Smooth muscle cell (in vitro differentiated cells): Measurements from ENCODE around the gene PLOD3. TPM values are rescaled to one million over a fixed set of nuclear protein-coding genes. Genes with fewer than 3 reads are reported as not detected.

ENCODE experiments used
- DNase-seq: peaks from one replicate; lab custom pipeline; 2025; ENCODE audit not compliant: unreplicated experiment; lab: John Stamatoyannopoulos, UW
- H2AFZ ChIP-seq: fragments of 200-600 bp; sonication (generic); 2 replicates; pipeline ENCODE4 v1.6.0; 2016; ENCODE audit warnings: antibody characterized with exemption, low read depth, mild to moderate bottlenecking
- H3F3A ChIP-seq: fragments of 200-600 bp; sonication (generic); 2 replicates; pipeline ENCODE4 v1.6.0; 2017; ENCODE audit warnings: antibody characterized with exemption, low read depth
- H3K27ac ChIP-seq: fragments of 200-600 bp; sonication (generic); 2 replicates; pipeline ENCODE4 v1.5.1; 2016; ENCODE audit warnings: low read depth, mild to moderate bottlenecking
- H3K27me3 ChIP-seq: fragments of 200-600 bp; sonication (generic); 2 replicates; pipeline ENCODE4 v1.6.1; 2016; ENCODE audit warnings: low read depth, mild to moderate bottlenecking
- H3K36me3 ChIP-seq: fragments of 200-600 bp; sonication (generic); 2 replicates; pipeline ENCODE4 v1.5.1; 2016; ENCODE audit warnings: low read depth
- H3K4me1 ChIP-seq: fragments of 200-600 bp; sonication (generic); 2 replicates; pipeline ENCODE4 v1.5.1; 2016; ENCODE audit warnings: low read depth
- H3K4me2 ChIP-seq: fragments of 200-600 bp; sonication (generic); 2 replicates; pipeline ENCODE4 v1.6.0; 2016; ENCODE audit warnings: mild to moderate bottlenecking
- H3K4me3 ChIP-seq: fragments of 200-600 bp; sonication (generic); 2 replicates; pipeline ENCODE4 v1.5.1; 2016; ENCODE audit warnings: mild to moderate bottlenecking
- H3K79me2 ChIP-seq: fragments of 200-600 bp; sonication (generic); 2 replicates; pipeline ENCODE4 v1.6.0; 2016; ENCODE audit warnings: low read depth, mild to moderate bottlenecking
- H3K9ac ChIP-seq: fragments of 200-600 bp; sonication (generic); 2 replicates; pipeline ENCODE4 v1.6.0; 2016; ENCODE audit warnings: low read depth
- H3K9me3 ChIP-seq: fragments of 200-600 bp; sonication (generic); replicated peaks from 2 replicates; pipeline ENCODE4 v1.5.1; 2016; ENCODE audit warnings: low read depth
- H4K20me1 ChIP-seq: fragments of 200-600 bp; sonication (generic); 2 replicates; pipeline ENCODE4 v1.6.0; 2016; ENCODE audit warnings: low read depth
- CTCF ChIP-seq: fragments of 200-600 bp; sonication (generic); IDR thresholded peaks from 2 replicates; pipeline ENCODE4 v1.5.1; 2017; ENCODE audit warnings: borderline replicate concordance, mild to moderate bottlenecking, antibody characterized with exemption; ENCODE audit not compliant: insufficient read depth, poor library complexity, severe bottlenecking
- WGBS: methylation state at CpG from one replicate; pipeline ENCODE4 v1.1.7; 2016; ENCODE audit warnings: low lambda C conversion rate; 5-methylcytosine and 5-hydroxymethylcytosine counted together
- polyA plus RNA-seq: library from polyadenylated mRNA; unstranded; fragments of >200 nt; fragmentation: Nextera tagmentation; extraction: Ambion mirVana; gene quantifications from 2 replicates; pipeline ENCODE4 v1.2.1, GENCODE V29; 2016
- total RNA-seq: library from RNA; depleted of rRNA; stranded (reverse); fragments of >200 nt; gene quantifications from 2 replicates; pipeline ENCODE4 v1.2.3, GENCODE V29; 2014

Gene PLOD3
- total and polyA plus RNA-seq, 2 experiments from 2014 or later: 58.4 to 168 TPM

- 94% methylated on average over 4 of the region's 4 CpGs for WGBS
- no peak for DNase-seq
- Histone ChIP-seq H3K4me1 (no peaks in the 10 kb centered on the region), H3K79me2 (no peaks in the 10 kb centered on the region), H3F3A (peaks cover 10% of the 10 kb centered on the region), H3K9ac (no peak overlapping the region), H3K27me3 (no peaks in the 10 kb centered on the region), H4K20me1 (no peaks in the 10 kb centered on the region), H3K4me3 (no peak overlapping the region), H3K27ac (no peak overlapping the region), H2AFZ (no peak overlapping the region), H3K9me3 (no peaks in the 10 kb centered on the region), H3K36me3 (no peaks in the 10 kb centered on the region), H3K4me2 (no peak overlapping the region)
- TF ChIP-seq CTCF: no peak
Observed at GRCh38 chr7:101186844-101187428, 30.4 kb downstream of the PLOD3 start.

- WGBS: 88% methylated on average over 6 of the region's 6 CpGs
- Histone ChIP-seq H3K27me3 (peaks cover 3% of the 10 kb centered on the region), H3K36me3 (no peaks in the 10 kb centered on the region), H3F3A (peaks cover 10% of the 10 kb centered on the region), H3K9ac (no peak overlapping the region), H4K20me1 (no peaks in the 10 kb centered on the region), H3K4me3 (no peak overlapping the region), H3K27ac (no peak overlapping the region), H3K4me2 (no peak overlapping the region), H3K79me2 (no peaks in the 10 kb centered on the region), H3K4me1 (no peaks in the 10 kb centered on the region), H3K9me3 (no peaks in the 10 kb centered on the region), H2AFZ (no peak overlapping the region)
- TF ChIP-seq CTCF: no peak
- no peak for DNase-seq
Observed at GRCh38 chr7:101186194-101186593, 31.2 kb downstream of the PLOD3 start.

- Histone ChIP-seq H2AFZ (no peak overlapping the region), H3F3A (peaks cover 10% of the 10 kb centered on the region)
Observed at GRCh38 chr7:101185258-101185839, 32.0 kb downstream of the PLOD3 start.

More at GRCh38 chr7:101185258-101185839, 32.0 kb downstream of the PLOD3 start:
- Histone ChIP-seq H3K9ac (no peak overlapping the region), H3K27me3 (peaks cover 12% of the 10 kb centered on the region), H3K4me1 (peaks cover under 1% of the 10 kb centered on the region), H3K4me3 (no peak overlapping the region), H3K79me2 (no peaks in the 10 kb centered on the region), H3K36me3 (no peaks in the 10 kb centered on the region), H3K9me3 (no peaks in the 10 kb centered on the region), H4K20me1 (no peaks in the 10 kb centered on the region), H3K27ac (peak overlapping the region; percentile 19), H3K4me2 (peak overlapping the region; percentile 59)
- WGBS: 45% methylated on average over 5 of the region's 5 CpGs
- no peak for DNase-seq
- TF ChIP-seq CTCF: no peak
